Activated gamma-delta T cell treated with anti-CD3 and anti-CD28 coated beads, Interleukin-2, amount 50 U/mL, for 16 hours (primary cell): ENCODE results near the gene GUK1.

Experiments used
- DNase-seq: peaks from one replicate; pipeline ENCODE4 v3.0.0-alpha.2; 2020; ENCODE audit warnings: low read depth

GUK1 gene

GRCh38 chr1:228139931-228140723 is at the start of gene GUK1:
Gene GUK1 (plus strand): TSS chr1:228140279. CDS start chr1:228140303, 24 bp downstream.
- peak; percentile 100 for DNase-seq

- DNase-seq: no peak
These were observed 49.4 kb upstream of the GUK1 start for GRCh38 chr1:228090613-228091081.

- no peak for DNase-seq
These were observed 49.0 kb upstream of the GUK1 start for GRCh38 chr1:228091084-228091483.

GRCh38 chr1:228092342-228093049 is 47.6 kb upstream of the GUK1 start:
- DNase-seq: no peak

GRCh38 chr1:228093050-228093906 is 46.8 kb upstream of the GUK1 start:
- no peak for DNase-seq

- no peak for DNase-seq
These were observed 45.6 kb upstream of the GUK1 start for GRCh38 chr1:228094432-228095016.

- no peak for DNase-seq
These were observed 44.9 kb upstream of the GUK1 start for GRCh38 chr1:228095161-228095560.

GRCh38 chr1:228095938-228096337 is 44.1 kb upstream of the GUK1 start:
- DNase-seq: no peak

GRCh38 chr1:228096416-228097332 is 43.4 kb upstream of the GUK1 start:
- DNase-seq: no peak

GRCh38 chr1:228097333-228098081 is 42.6 kb upstream of the GUK1 start:
- DNase-seq: no peak

GRCh38 chr1:228098323-228098931 is 41.7 kb upstream of the GUK1 start:
- no peak for DNase-seq

GRCh38 chr1:228099331-228099732 is 40.7 kb upstream of the GUK1 start:
- no peak for DNase-seq

GRCh38 chr1:228100822-228101613 is 39.1 kb upstream of the GUK1 start:
- DNase-seq: no peak

GRCh38 chr1:228101614-228101993 is 38.5 kb upstream of the GUK1 start:
- DNase-seq: no peak

GRCh38 chr1:228101994-228102790 is 37.9 kb upstream of the GUK1 start:
- peak; percentile 42 for DNase-seq

GRCh38 chr1:228102791-228103620 is 37.1 kb upstream of the GUK1 start, which contains the start of gene C1orf35:
Gene C1orf35 (minus strand): TSS chr1:228103325. CDS start chr1:228103227, 98 bp downstream.
- DNase-seq: peak; percentile 89
